Cardiac muscle cell (in vitro differentiated cells and primary cell): ENCODE results near the gene MYCBPAP. TPM values are rescaled to one million over a fixed set of nuclear protein-coding genes. Genes with fewer than 3 reads are reported as not detected.

ENCODE experiments used
- DNase-seq, 2 donors: peaks; one replicate each; pipeline versions ENCODE4 v3.0.0 to v3.0.0-alpha.2; 2010 to 2017; ENCODE audit warnings: low read depth in 1 of 2, low spot score in 1 of 2
- H3K27ac ChIP-seq: fragments of 200-600 bp; sonication (generic); 2 replicates; pipeline ENCODE4 v1.5.1; 2016
- H3K27me3 ChIP-seq: fragments of 200-600 bp; sonication (generic); 2 replicates; pipeline ENCODE4 v1.6.0; 2016; ENCODE audit warnings: control low read depth
- H3K36me3 ChIP-seq: fragments of 200-600 bp; sonication (generic); 2 replicates; pipeline ENCODE4 v1.5.1; 2016; ENCODE audit warnings: control low read depth
- H3K4me1 ChIP-seq: fragments of 200-600 bp; sonication (generic); 2 replicates; pipeline ENCODE4 v1.8.1; 2017; ENCODE audit warnings: low read depth, mild to moderate bottlenecking, mixed run types
- H3K4me3 ChIP-seq: fragments of 200-600 bp; sonication (generic); 2 replicates; pipeline ENCODE4 v1.5.1; 2016; ENCODE audit warnings: mild to moderate bottlenecking
- H3K9me3 ChIP-seq: fragments of 200-600 bp; sonication (generic); 2 replicates; pipeline ENCODE4 v1.5.1; 2017; ENCODE audit warnings: low read depth, mild to moderate bottlenecking, control low read depth
- CTCF ChIP-seq: IDR thresholded peaks from 2 replicates; pipeline ENCODE4 v1.5.1; 2012; ENCODE audit warnings: low read depth, mild to moderate bottlenecking, low read length
- polyA plus RNA-seq: library from polyadenylated mRNA; unstranded; fragments of >200 nt; fragmentation: Nextera tagmentation; extraction: Ambion mirVana; gene quantifications from 2 replicates; pipeline ENCODE4 v1.2.1, GENCODE V29; 2016
- total RNA-seq: library from RNA; depleted of rRNA; stranded (reverse); fragments of >200 nt; gene quantifications from 2 replicates; pipeline ENCODE4 v1.2.3, GENCODE V29; 2016

MYCBPAP gene
- total and polyA plus RNA-seq, 2 experiments from 2014 or later: 1.2 to 3.2 TPM

GRCh38 chr17:50535407-50535806, 27.2 kb downstream of the MYCBPAP start:
- H3K36me3 ChIP-seq: no peaks in the 10 kb centered on the region
- H3K4me3 ChIP-seq: no peak overlapping the region
- peaks cover 28% of the 10 kb centered on the region for H3K4me1 ChIP-seq
- no peaks in the 10 kb centered on the region for H3K9me3 ChIP-seq
- H3K27me3 ChIP-seq: peaks cover 10% of the 10 kb centered on the region
- no peak for DNase-seq
- no peak overlapping the region for H3K27ac ChIP-seq
- no peak for TF ChIP-seq CTCF

- no peak for DNase-seq
- TF ChIP-seq CTCF: no peak
- peaks cover 28% of the 10 kb centered on the region for H3K4me1 ChIP-seq
- H3K27ac ChIP-seq: no peak overlapping the region
- H3K36me3 ChIP-seq: no peaks in the 10 kb centered on the region
- no peak overlapping the region for H3K4me3 ChIP-seq
- H3K9me3 ChIP-seq: no peaks in the 10 kb centered on the region
- peaks cover 10% of the 10 kb centered on the region for H3K27me3 ChIP-seq
These were observed 28.7 kb downstream of the MYCBPAP start for GRCh38 chr17:50536683-50537646.

- Histone ChIP-seq H3K27me3 (peaks cover 5% of the 10 kb centered on the region), H3K9me3 (no peaks in the 10 kb centered on the region), H3K27ac (no peak overlapping the region), H3K36me3 (no peaks in the 10 kb centered on the region), H3K4me1 (peaks cover 25% of the 10 kb centered on the region), H3K4me3 (no peak overlapping the region)
- no peak for TF ChIP-seq CTCF
- DNase-seq: no peak
These were observed 29.7 kb downstream of the MYCBPAP start for GRCh38 chr17:50537721-50538548.

GRCh38 chr17:50538549-50539410, 30.5 kb downstream of the MYCBPAP start:
- no peak overlapping the region for H3K4me3 ChIP-seq

More at GRCh38 chr17:50538549-50539410, 30.5 kb downstream of the MYCBPAP start:
- H3K36me3 ChIP-seq: no peaks in the 10 kb centered on the region
- TF ChIP-seq CTCF: no peak
- no peak overlapping the region for H3K27ac ChIP-seq
- no peak for DNase-seq
- H3K27me3 ChIP-seq: no peaks in the 10 kb centered on the region
- no peaks in the 10 kb centered on the region for H3K9me3 ChIP-seq
- peaks cover 16% of the 10 kb centered on the region for H3K4me1 ChIP-seq
